K562 (cell line): Measurements from ENCODE around the gene NT5C. TPM values are rescaled to one million over a fixed set of nuclear protein-coding genes. Genes with fewer than 3 reads are reported as not detected.

Experiments used
- ETV1 ChIP-seq: fragments of 450-650 bp; conservative IDR thresholded peaks from 2 replicates; pipeline ENCODE4 v1.6.1; 2016; ENCODE audit warnings: missing genetic modification characterization, control low read depth, low read depth, missing compliant biosample characterization
- FOXA1 ChIP-seq: fragments of 450-650 bp; IDR thresholded peaks from 2 replicates; pipeline ENCODE4 v1.6.1; 2016; ENCODE audit warnings: mild to moderate bottlenecking, borderline replicate concordance
- FOXO4 ChIP-seq: fragments of 450-650 bp; formaldehyde crosslinking; IDR thresholded peaks from 2 replicates; pipeline ENCODE4 v1.4.0; 2020; ENCODE audit warnings: mild to moderate bottlenecking, moderate library complexity
- GTF2B ChIP-seq: IDR thresholded peaks from 2 replicates; pipeline ENCODE4 v1.6.1; 2011; ENCODE audit not compliant: insufficient read length; ENCODE audit errors: extremely low read depth
- HDAC2 ChIP-seq: fragments of 450-650 bp; IDR thresholded peaks from 2 replicates; pipeline ENCODE4 v1.6.1; 2016; ENCODE audit warnings: mild to moderate bottlenecking
- HNRNPLL ChIP-seq: fragments of 200-400 bp; formaldehyde crosslinking; IDR thresholded peaks from 2 replicates; pipeline ENCODE4 v1.6.1; 2017; ENCODE audit warnings: low read length, low read depth, mild to moderate bottlenecking; ENCODE audit not compliant: poor library complexity, severe bottlenecking
- KLF10 ChIP-seq: fragments of 250-450 bp; sonication (Bioruptor Pico); IDR thresholded peaks from 2 replicates; pipeline ENCODE4 v1.6.1; 2021; ENCODE audit warnings: matching md5 sums
- MLX ChIP-seq, 2 experiments: fragments of 450-650 bp in 1 of 2; sonication (generic) in 1 of 2; formaldehyde crosslinking; conservative IDR thresholded peaks; 2 replicates each; pipeline versions ENCODE4 v1.4.0 to v1.8.1; 2020 to 2022; ENCODE audit warnings: mild to moderate bottlenecking in 1 of 2, missing genetic modification reagents in 1 of 2
- NRF1 ChIP-seq, 2 experiments: fragments of 450-650 bp; IDR thresholded peaks in 1 of 2; conservative IDR thresholded peaks in 1 of 2; 2 replicates each; pipeline ENCODE4 v1.6.1; 2014; ENCODE audit warnings: mild to moderate bottlenecking in 2 of 2
- PURB ChIP-seq: sonication (generic); formaldehyde crosslinking; IDR thresholded peaks from 2 replicates; pipeline ENCODE4 v1.9.0; 2021; ENCODE audit warnings: low read depth, mild to moderate bottlenecking, missing genetic modification reagents
- SIN3B ChIP-seq: fragments of 450-650 bp; IDR thresholded peaks from 2 replicates; pipeline ENCODE4 v1.6.1; 2017; ENCODE audit warnings: low read depth, mild to moderate bottlenecking, moderate library complexity
- SMAD1 ChIP-seq: fragments of 150-350 bp; IDR thresholded peaks from 2 replicates; pipeline ENCODE4 v1.6.1; 2014; ENCODE audit warnings: low read length, low read depth; ENCODE audit not compliant: partially characterized antibody
- SNAPC5 ChIP-seq: fragments of 250-450 bp; sonication (Bioruptor Pico); IDR thresholded peaks from 2 replicates; pipeline ENCODE4 v1.8.0; 2021; ENCODE audit warnings: moderate library complexity, mild to moderate bottlenecking, inconsistent platforms
- ZFP1 ChIP-seq: fragments of 450-650 bp; formaldehyde crosslinking; IDR thresholded peaks from 2 replicates; pipeline ENCODE4 v1.4.0; 2020; ENCODE audit warnings: mild to moderate bottlenecking, mixed read lengths
- ZNF445 ChIP-seq: fragments of 250-450 bp; sonication (Bioruptor Pico); IDR thresholded peaks from 2 replicates; pipeline ENCODE4 v1.4.0; 2020; ENCODE audit warnings: low read depth, mild to moderate bottlenecking, moderate library complexity
- ZNF586 ChIP-seq: fragments of 450-650 bp; formaldehyde crosslinking; conservative IDR thresholded peaks from 2 replicates; pipeline ENCODE4 v1.4.0; 2020; ENCODE audit warnings: mild to moderate bottlenecking, moderate library complexity
- ZNF76 ChIP-seq: fragments of 250-450 bp; sonication (Bioruptor Pico); IDR thresholded peaks from 2 replicates; pipeline ENCODE4 v1.4.0; 2020; ENCODE audit warnings: mild to moderate bottlenecking, moderate library complexity, borderline replicate concordance
- ZSCAN29 ChIP-seq: fragments of 450-650 bp; IDR thresholded peaks from 2 replicates; pipeline ENCODE4 v1.6.1; 2017
- polyA plus RNA-seq, 8 experiments: library from polyadenylated mRNA; depleted of rRNA in 4 of 8; stranded (reverse) in 5 of 8; unstranded in 3 of 8; fragments of >200 nt; fragmentation: Nextera tagmentation in 2 of 8; fragmentation: Illumina TruSeq in 1 of 8; extraction: Ambion mirVana in 2 of 8; extraction: Trizol in 1 of 8; gene quantifications; 2 replicates each; pipeline versions ENCODE4 v1.2.1 to v1.2.3, GENCODE V29; 2011 to 2014; ENCODE audit warnings: inconsistent platforms in 1 of 8, missing spikeins in 1 of 8
- total RNA-seq, 7 experiments: library from RNA; depleted of rRNA in 6 of 7; stranded (reverse); fragments of >200 nt in 6 of 7; fragmentation: Illumina TruSeq in 2 of 7; extraction: Trizol in 2 of 7; gene quantifications; 2 replicates each; pipeline versions ENCODE4 v1.2.1 to v1.2.3, GENCODE V29; 2011 to 2021; ENCODE audit warnings: low replicate concordance in 1 of 7
- TF ChIP-seq, protein P1 (sequence below): sonication (generic); formaldehyde crosslinking; IDR thresholded peaks from 2 replicates; pipeline ENCODE4 v1.8.0; 2023; ENCODE audit warnings: missing genetic modification reagents, mild to moderate bottlenecking, borderline replicate concordance

The NT5C gene
- total and polyA plus RNA-seq, 9 of the 15 experiments (the other 6 are each of a cell fraction or from before 2014, with no cell fraction given) = 2.9 to 205 (median 45.0) TPM

DNA sequence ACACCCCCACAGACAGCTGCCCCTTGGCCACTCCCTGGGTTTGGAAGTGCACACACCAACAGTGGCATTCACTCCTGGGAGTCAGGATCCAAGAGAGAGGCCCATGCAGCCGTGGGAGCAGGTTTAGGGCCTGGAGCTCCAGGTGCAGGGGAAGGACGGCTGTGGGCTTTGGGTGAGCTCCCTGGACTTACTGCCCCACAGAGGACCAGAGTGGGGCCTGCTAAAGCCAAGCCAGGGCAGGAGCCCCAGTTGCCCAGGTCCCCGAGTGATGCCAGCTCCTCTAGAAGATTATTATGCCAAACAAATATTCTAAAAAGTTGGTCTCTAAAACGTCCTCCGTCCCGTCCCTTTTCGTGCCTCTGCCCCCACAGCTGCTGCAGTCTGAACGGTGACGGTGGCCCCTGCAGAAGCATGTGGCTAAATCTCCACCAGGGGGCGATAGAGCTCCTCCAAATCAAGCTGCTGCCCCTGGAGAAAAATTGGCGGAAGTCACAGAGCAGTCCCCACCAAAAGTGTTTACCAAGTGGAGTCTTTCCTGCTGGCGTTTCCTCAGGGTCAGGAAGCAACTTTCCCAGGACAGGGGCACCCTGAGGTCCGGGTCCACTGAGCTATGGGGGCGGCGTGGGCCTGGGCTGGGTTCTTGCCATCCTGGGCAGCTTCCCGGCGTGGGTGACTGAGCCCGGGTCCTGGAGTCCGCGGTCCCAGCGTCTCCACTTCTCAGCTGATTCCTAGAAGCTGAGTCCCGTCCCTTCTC is 17.6 kb downstream of the NT5C start (continued):
- TF ChIP-seq SNAPC5 (CRISPR knock-in tag) = no peak
- TF ChIP-seq SMAD1 = no peak
- TF ChIP-seq, protein P1, sequence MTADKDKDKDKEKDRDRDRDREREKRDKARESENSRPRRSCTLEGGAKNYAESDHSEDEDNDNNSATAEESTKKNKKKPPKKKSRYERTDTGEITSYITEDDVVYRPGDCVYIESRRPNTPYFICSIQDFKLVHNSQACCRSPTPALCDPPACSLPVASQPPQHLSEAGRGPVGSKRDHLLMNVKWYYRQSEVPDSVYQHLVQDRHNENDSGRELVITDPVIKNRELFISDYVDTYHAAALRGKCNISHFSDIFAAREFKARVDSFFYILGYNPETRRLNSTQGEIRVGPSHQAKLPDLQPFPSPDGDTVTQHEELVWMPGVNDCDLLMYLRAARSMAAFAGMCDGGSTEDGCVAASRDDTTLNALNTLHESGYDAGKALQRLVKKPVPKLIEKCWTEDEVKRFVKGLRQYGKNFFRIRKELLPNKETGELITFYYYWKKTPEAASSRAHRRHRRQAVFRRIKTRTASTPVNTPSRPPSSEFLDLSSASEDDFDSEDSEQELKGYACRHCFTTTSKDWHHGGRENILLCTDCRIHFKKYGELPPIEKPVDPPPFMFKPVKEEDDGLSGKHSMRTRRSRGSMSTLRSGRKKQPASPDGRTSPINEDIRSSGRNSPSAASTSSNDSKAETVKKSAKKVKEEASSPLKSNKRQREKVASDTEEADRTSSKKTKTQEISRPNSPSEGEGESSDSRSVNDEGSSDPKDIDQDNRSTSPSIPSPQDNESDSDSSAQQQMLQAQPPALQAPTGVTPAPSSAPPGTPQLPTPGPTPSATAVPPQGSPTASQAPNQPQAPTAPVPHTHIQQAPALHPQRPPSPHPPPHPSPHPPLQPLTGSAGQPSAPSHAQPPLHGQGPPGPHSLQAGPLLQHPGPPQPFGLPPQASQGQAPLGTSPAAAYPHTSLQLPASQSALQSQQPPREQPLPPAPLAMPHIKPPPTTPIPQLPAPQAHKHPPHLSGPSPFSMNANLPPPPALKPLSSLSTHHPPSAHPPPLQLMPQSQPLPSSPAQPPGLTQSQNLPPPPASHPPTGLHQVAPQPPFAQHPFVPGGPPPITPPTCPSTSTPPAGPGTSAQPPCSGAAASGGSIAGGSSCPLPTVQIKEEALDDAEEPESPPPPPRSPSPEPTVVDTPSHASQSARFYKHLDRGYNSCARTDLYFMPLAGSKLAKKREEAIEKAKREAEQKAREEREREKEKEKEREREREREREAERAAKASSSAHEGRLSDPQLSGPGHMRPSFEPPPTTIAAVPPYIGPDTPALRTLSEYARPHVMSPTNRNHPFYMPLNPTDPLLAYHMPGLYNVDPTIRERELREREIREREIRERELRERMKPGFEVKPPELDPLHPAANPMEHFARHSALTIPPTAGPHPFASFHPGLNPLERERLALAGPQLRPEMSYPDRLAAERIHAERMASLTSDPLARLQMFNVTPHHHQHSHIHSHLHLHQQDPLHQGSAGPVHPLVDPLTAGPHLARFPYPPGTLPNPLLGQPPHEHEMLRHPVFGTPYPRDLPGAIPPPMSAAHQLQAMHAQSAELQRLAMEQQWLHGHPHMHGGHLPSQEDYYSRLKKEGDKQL (CRISPR knock-in tag) = no peak
- no peak for TF ChIP-seq ZFP1
- no peak for TF ChIP-seq PURB (CRISPR knock-in tag)
- TF ChIP-seq ETV1 (tag) = peak; percentile 72
- no peak for TF ChIP-seq GTF2B
- TF ChIP-seq ZNF586 (CRISPR knock-in tag) = no peak
- no peak for TF ChIP-seq FOXO4 (CRISPR knock-in tag)
- TF ChIP-seq ZNF445 = no peak
- TF ChIP-seq SIN3B = no peak
- peak; percentile 44 for TF ChIP-seq HNRNPLL
- no peak for TF ChIP-seq MLX (CRISPR knock-in tag; conservative IDR thresholded peaks at IDR 0.05)
- no peak for TF ChIP-seq ZSCAN29
- no peak for TF ChIP-seq FOXA1
- TF ChIP-seq ZNF76 (CRISPR knock-in tag) = no peak
- 0 out of 2 replicates have a peak, but pooled peaks have one; percentile 41 for TF ChIP-seq HDAC2
- no peak for TF ChIP-seq KLF10
- 0 out of 4 replicates have a peak, but pooled peaks of 1 of the 2 experiments have one; percentile 1 for TF ChIP-seq NRF1 (conservative IDR thresholded peaks at IDR 0.05 in 1 of 2, IDR thresholded peaks at IDR 0.05 in 1 of 2)
